Measurements from ENCODE around the gene WDR81. TPM values are rescaled to one million over a fixed set of nuclear protein-coding genes. Genes with fewer than 3 reads are reported as not detected.

Gene WDR81
- total and polyA plus RNA-seq, 4 donors: 26.0 to 51.9 (median 33.2) TPM

- Histone ChIP-seq H3K27me3 (ENCODE audit: control insufficient read depth in 3 of 3, insufficient read depth in 3 of 3, low read length in 2 of 3) (no peaks in the 10 kb centered on the region), H3K36me3 (ENCODE audit: control insufficient read depth in 4 of 4, insufficient read depth in 4 of 4, low read length in 4 of 4) (peaks cover 0 to 24% (median 7%) of the 10 kb centered on the region in 4 donors), H3K9me3 (ENCODE audit: control insufficient read depth in 4 of 4, insufficient read depth in 3 of 4, low read length in 3 of 4) (no peaks in the 10 kb centered on the region), H3K9ac (ENCODE audit: insufficient read depth in 1 of 2, low read length in 2 of 2) (peak overlapping the region in 1 of 2 donors; percentile 35), H3K4me1 (ENCODE audit: control insufficient read depth in 5 of 5, insufficient read depth in 5 of 5, low read length in 5 of 5) (peaks cover 5 to 45% (median 17%) of the 10 kb centered on the region in 5 donors), H3K4me3 (peak overlapping the region; percentile 23), H3K27ac (ENCODE audit: low read depth in 1 of 2, low read length in 1 of 2) (peak overlapping the region; percentile 82 to 89)
- ATAC-seq (ENCODE audit: insufficient read depth, low FRiP score) (no peak), DNase-seq (peak; percentile 69 to 78 (median 70))
- 8 to 16% methylated on average over 11 of the region's 11 CpGs for WGBS, 2 donors
- TF ChIP-seq CTCF (IDR thresholded peaks at IDR 0.05; ENCODE audit: control extremely low read depth, extremely low read depth): no peak
Observed at GRCh38 chr17:1713878-1714426, 10.6 kb upstream of the WDR81 start.

- H3K27ac ChIP-seq (ENCODE audit: low read depth in 1 of 2, low read length in 1 of 2): peak overlapping the region; percentile 96 to 99
- no peaks in the 10 kb centered on the region for H3K27me3 ChIP-seq (ENCODE audit: control insufficient read depth in 3 of 3, insufficient read depth in 3 of 3, low read length in 2 of 3)
- ATAC-seq (ENCODE audit: insufficient read depth, low FRiP score): peak; percentile 25
- H3K9me3 ChIP-seq (ENCODE audit: control insufficient read depth in 4 of 4, insufficient read depth in 3 of 4, low read length in 3 of 4): no peaks in the 10 kb centered on the region
- peak overlapping the region; percentile 90 for H3K4me3 ChIP-seq
- TF ChIP-seq CTCF (IDR thresholded peaks at IDR 0.05; ENCODE audit: control extremely low read depth, extremely low read depth): no peak
- peaks cover 0 to 24% (median 7%) of the 10 kb centered on the region in 4 donors for H3K36me3 ChIP-seq (ENCODE audit: control insufficient read depth in 4 of 4, insufficient read depth in 4 of 4, low read length in 4 of 4)
- peaks cover 5 to 42% (median 16%) of the 10 kb centered on the region in 5 donors for H3K4me1 ChIP-seq (ENCODE audit: control insufficient read depth in 5 of 5, insufficient read depth in 5 of 5, low read length in 5 of 5)
- DNase-seq: peak; percentile 95 to 97 (median 96)
- WGBS, 2 donors: 2 to 8% methylated on average over 19 of the region's 19 CpGs
- H3K9ac ChIP-seq (ENCODE audit: insufficient read depth in 1 of 2, low read length in 2 of 2): no peak overlapping the region
Observed at GRCh38 chr17:1714427-1714979, 10.0 kb upstream of the WDR81 start.

GRCh38 chr17:1714980-1715802 lies 9.3 kb upstream of the WDR81 start:
- H3K4me1 ChIP-seq (ENCODE audit: control insufficient read depth in 5 of 5, insufficient read depth in 5 of 5, low read length in 5 of 5): peaks cover 5 to 42% (median 16%) of the 10 kb centered on the region in 5 donors

More at GRCh38 chr17:1714980-1715802, 9.3 kb upstream of the WDR81 start:
- DNase-seq (peak; percentile 38 to 54 (median 48)), ATAC-seq (ENCODE audit: insufficient read depth, low FRiP score) (peak; percentile 27)
- peak overlapping the region; percentile 90 for H3K4me3 ChIP-seq
- H3K9me3 ChIP-seq (ENCODE audit: control insufficient read depth in 4 of 4, insufficient read depth in 3 of 4, low read length in 3 of 4): no peaks in the 10 kb centered on the region
- peaks cover 0 to 24% (median 7%) of the 10 kb centered on the region in 4 donors for H3K36me3 ChIP-seq (ENCODE audit: control insufficient read depth in 4 of 4, insufficient read depth in 4 of 4, low read length in 4 of 4)
- H3K27me3 ChIP-seq (ENCODE audit: control insufficient read depth in 3 of 3, insufficient read depth in 3 of 3, low read length in 2 of 3): no peaks in the 10 kb centered on the region
- peak overlapping the region; percentile 96 to 99 for H3K27ac ChIP-seq (ENCODE audit: low read depth in 1 of 2, low read length in 1 of 2)
- WGBS, 2 donors: 0 to 2% methylated on average over 27 to 32 of the region's 32 CpGs
- TF ChIP-seq CTCF (IDR thresholded peaks at IDR 0.05; ENCODE audit: control extremely low read depth, extremely low read depth): no peak
- H3K9ac ChIP-seq (ENCODE audit: insufficient read depth in 1 of 2, low read length in 2 of 2): no peak overlapping the region

Measured in lung (tissue), 12 donors.